HG03095 (cell line): ENCODE data around the gene CTNNA2.
"Not testable (repeated sequence)": the region's sequence is repeated elsewhere in the genome, so short reads cannot be mapped to it uniquely, and the experiment has no call there.

ENCODE experiments used
- ATAC-seq: cut with Tn5 transposase; IDR thresholded peaks from one replicate; pipeline ENCODE4 v1.9.1; 2021; ENCODE audit warnings: moderate library complexity; ENCODE audit not compliant: unreplicated experiment

The CTNNA2 gene

GRCh38 chr2:80168801-80169200 is 656.0 kb downstream of the CTNNA2 start:
- no peak for ATAC-seq

- ATAC-seq: no peak
Observed at GRCh38 chr2:80169811-80170594, 657.2 kb downstream of the CTNNA2 start.

GRCh38 chr2:80185091-80185490 is 672.2 kb downstream of the CTNNA2 start:
- no peak for ATAC-seq

- ATAC-seq: no peak
Observed at GRCh38 chr2:80186262-80186661, 673.4 kb downstream of the CTNNA2 start.

GRCh38 chr2:80187156-80187555 is 674.3 kb downstream of the CTNNA2 start:
- ATAC-seq: no peak

- no peak for ATAC-seq
Observed at GRCh38 chr2:80190166-80190565, 677.3 kb downstream of the CTNNA2 start.

- no peak for ATAC-seq
Observed at GRCh38 chr2:80193566-80193965, 680.7 kb downstream of the CTNNA2 start.

- ATAC-seq: no peak
Observed at GRCh38 chr2:80195034-80195433, 682.2 kb downstream of the CTNNA2 start.

- no peak for ATAC-seq
Observed at GRCh38 chr2:80198042-80198441, 685.2 kb downstream of the CTNNA2 start.

- no peak for ATAC-seq
Observed at GRCh38 chr2:80199504-80199903, 686.7 kb downstream of the CTNNA2 start.

- ATAC-seq: not testable (repeated sequence)
Observed at GRCh38 chr2:80203929-80204328, 691.1 kb downstream of the CTNNA2 start.

- no peak for ATAC-seq
Observed at GRCh38 chr2:80205498-80205897, 692.6 kb downstream of the CTNNA2 start.

- no peak for ATAC-seq
Observed at GRCh38 chr2:80209458-80209857, 696.6 kb downstream of the CTNNA2 start.

- no peak for ATAC-seq
Observed at GRCh38 chr2:80217446-80217845, 704.6 kb downstream of the CTNNA2 start.

GRCh38 chr2:80222644-80223043 is 709.8 kb downstream of the CTNNA2 start:
- ATAC-seq: no peak

- ATAC-seq: no peak
Observed at GRCh38 chr2:80231421-80231820, 718.6 kb downstream of the CTNNA2 start.

- ATAC-seq: no peak
Observed at GRCh38 chr2:80233333-80233732, 720.5 kb downstream of the CTNNA2 start.

GRCh38 chr2:80238692-80239469 is 726.0 kb downstream of the CTNNA2 start:
- no peak for ATAC-seq

- no peak for ATAC-seq
Observed at GRCh38 chr2:80242355-80242910, 729.6 kb downstream of the CTNNA2 start.

GRCh38 chr2:80244905-80245584 is 732.2 kb downstream of the CTNNA2 start:
- ATAC-seq: no peak

- ATAC-seq: no peak
Observed at GRCh38 chr2:80246534-80246933, 733.7 kb downstream of the CTNNA2 start.
